ENCODE measurements around the gene SNX5. TPM values are rescaled to one million over a fixed set of nuclear protein-coding genes. Genes with fewer than 3 reads are reported as not detected.

Gene SNX5
- total and polyA plus RNA-seq, 3 donors from 2014 or later: 72.3 to 116 (median 110) TPM

- intact Hi-C loops (cut with DNase I; ENCODE audit: low total_unique reads): no loop called here
These were observed 15.6 kb downstream of the SNX5 start for GRCh38 chr20:17952692-17953684.

GRCh38 chr20:17951323-17951722 lies 17.3 kb downstream of the SNX5 start:
- no peaks in the 10 kb centered on the region for H3K9me3 ChIP-seq
- no peaks in the 10 kb centered on the region for H3K27me3 ChIP-seq
- H3K4me3 ChIP-seq: no peak overlapping the region
- no peak for TF ChIP-seq CTCF (IDR thresholded peaks at IDR 0.05)
- no peak for TF ChIP-seq POLR2A (IDR thresholded peaks at IDR 0.05)
- H3K4me1 ChIP-seq: no peaks in the 10 kb centered on the region
- intact Hi-C loops (cut with DNase I; ENCODE audit: low total_unique reads): no loop called here
- H3K27ac ChIP-seq: no peak overlapping the region
- DNase-seq: no peak
- WGBS, 2 donors: 86 to 87% methylated on average over 2 of the region's 2 CpGs
- H3K36me3 ChIP-seq (ENCODE audit: low read depth, missing control alignments): peaks cover 3% of the 10 kb centered on the region

More at GRCh38 chr20:17952692-17953684, 15.6 kb downstream of the SNX5 start:
- Histone ChIP-seq H3K36me3 (ENCODE audit: low read depth, missing control alignments) (peaks cover 3% of the 10 kb centered on the region), H3K4me1 (no peaks in the 10 kb centered on the region), H3K4me3 (no peak overlapping the region), H3K27ac (no peak overlapping the region), H3K9me3 (no peaks in the 10 kb centered on the region), H3K27me3 (no peaks in the 10 kb centered on the region)
- no peak for TF ChIP-seq POLR2A (IDR thresholded peaks at IDR 0.05)
- TF ChIP-seq CTCF (IDR thresholded peaks at IDR 0.05): no peak
- no peak for DNase-seq
- WGBS, 2 donors: 88 to 95% methylated on average over 8 of the region's 8 CpGs

GRCh38 chr20:17950670-17951069 lies 17.9 kb downstream of the SNX5 start:
- H3K4me3 ChIP-seq: no peak overlapping the region
- no peaks in the 10 kb centered on the region for H3K9me3 ChIP-seq
- no peaks in the 10 kb centered on the region for H3K27me3 ChIP-seq
- no peak for DNase-seq
- intact Hi-C loops (cut with DNase I; ENCODE audit: low total_unique reads): no loop called here
- H3K27ac ChIP-seq: no peak overlapping the region
- TF ChIP-seq CTCF (IDR thresholded peaks at IDR 0.05): no peak
- TF ChIP-seq POLR2A (IDR thresholded peaks at IDR 0.05): no peak
- peaks cover 3% of the 10 kb centered on the region for H3K36me3 ChIP-seq (ENCODE audit: low read depth, missing control alignments)
- 84 to 91% methylated on average over 6 of the region's 6 CpGs for WGBS, 2 donors
- no peaks in the 10 kb centered on the region for H3K4me1 ChIP-seq

- 97 to 99% methylated on average over 4 of the region's 4 CpGs for WGBS, 2 donors
- Histone ChIP-seq H3K9me3 (no peaks in the 10 kb centered on the region), H3K27me3 (no peaks in the 10 kb centered on the region), H3K4me3 (no peak overlapping the region), H3K27ac (no peak overlapping the region), H3K36me3 (ENCODE audit: low read depth, missing control alignments) (peaks cover 3% of the 10 kb centered on the region), H3K4me1 (no peaks in the 10 kb centered on the region)
- TF ChIP-seq POLR2A (IDR thresholded peaks at IDR 0.05) (no peak), CTCF (IDR thresholded peaks at IDR 0.05) (no peak)
- no peak for DNase-seq
- intact Hi-C loops (cut with DNase I; ENCODE audit: low total_unique reads): no loop called here
These were observed 18.7 kb downstream of the SNX5 start for GRCh38 chr20:17949899-17950298.
